Fibroblast of lung (primary cell): ENCODE data around the gene CATSPERE.

Experiments used
- CTCF ChIP-seq, 2 donors: IDR thresholded peaks in 1 of 2; conservative IDR thresholded peaks in 1 of 2; 1 replicate in 1 of 2; 2 replicates in 1 of 2; pipeline ENCODE4 v1.5.1; 2011 to 2012; ENCODE audit warnings: low read length in 2 of 2, control low read depth in 1 of 2, inconsistent platforms in 1 of 2, low read depth in 1 of 2, mild to moderate bottlenecking in 1 of 2
- EZH2 ChIP-seq: IDR thresholded peaks from 2 replicates; pipeline ENCODE4 v1.5.1; 2012; ENCODE audit warnings: low read length, control low read depth, mild to moderate bottlenecking; ENCODE audit errors: missing control alignments

GRCh38 chr1:244552336-244552735, 91.3 kb downstream of the CATSPERE start:
- TF ChIP-seq CTCF (conservative IDR thresholded peaks at IDR 0.05 in 1 of 2, IDR thresholded peaks at IDR 0.05 in 1 of 2; ENCODE audit: low read depth in 1 of 2, low read length in 2 of 2) = no peak
- TF ChIP-seq EZH2 = no peak
